Lower lobe of right lung (tissue), 2 donors: ENCODE measurements around the gene GRIA3. TPM values are rescaled to one million over a fixed set of nuclear protein-coding genes. Genes with fewer than 3 reads are reported as not detected.

Source experiments
- ATAC-seq, 2 donors: fragments of 200-7000 bp; cut with Tn5 transposase; one replicate each; pipeline ENCODE4 v1.9.1; 2020 to 2022; ENCODE audit warnings: mild to moderate bottlenecking in 2 of 2, moderate library complexity in 2 of 2
- DNase-seq: peaks from one replicate; pipeline ENCODE4 v3.0.0-alpha.2; 2020
- H3K27ac ChIP-seq: fragments of 200-600 bp; one replicate; pipeline ENCODE4 v1.8.0; 2022
- H3K27me3 ChIP-seq: fragments of 200-600 bp; one replicate; pipeline ENCODE4 v1.8.0; 2022; ENCODE audit warnings: low read depth
- H3K36me3 ChIP-seq: fragments of 200-600 bp; one replicate; pipeline ENCODE4 v1.8.0; 2022; ENCODE audit warnings: mild to moderate bottlenecking
- H3K4me1 ChIP-seq: fragments of 200-600 bp; one replicate; pipeline ENCODE4 v1.8.0; 2022
- H3K4me3 ChIP-seq: fragments of 200-600 bp; one replicate; pipeline ENCODE4 v1.8.0; 2022; ENCODE audit warnings: mild to moderate bottlenecking
- H3K9me3 ChIP-seq: fragments of 200-600 bp; one replicate; pipeline ENCODE4 v1.8.0; 2022
- CTCF ChIP-seq: fragments of 200-600 bp; IDR thresholded peaks from one replicate; pipeline ENCODE4 v1.8.0; 2022; ENCODE audit warnings: antibody characterized with exemption, mild to moderate bottlenecking
- intact Hi-C: fragments of 100-400 bp; cut with DNase I; formaldehyde crosslinking; loops from one replicate; pipeline ENCODE4 v1.11.0; 2022
- total RNA-seq: library from RNA; stranded (reverse); fragmentation: NEBNext Ultra II Directional; extraction: Animal tissue kit (Norgen Biotek cat#: 25700); gene quantifications from one replicate; pipeline ENCODE4 v1.2.1, GENCODE V29; 2021
- donor health status: DM: no; HTN: yes; CAD: no; lungs with severe emphysema.

The GRIA3 gene
- total RNA-seq, 1 donor from 2014 or later = 0.47 TPM

- Histone ChIP-seq H3K27ac (no peak overlapping the region), H3K4me1 (no peaks in the 10 kb centered on the region), H3K4me3 (no peak overlapping the region), H3K36me3 (no peaks in the 10 kb centered on the region), H3K27me3 (no peaks in the 10 kb centered on the region), H3K9me3 (no peaks in the 10 kb centered on the region)
- intact Hi-C loops = no loop called here
- no peak for TF ChIP-seq CTCF
- ATAC-seq = no peak
- DNase-seq = no peak
Measured at GRCh38 chrX:123217728-123218127, 33.6 kb downstream of the GRIA3 start.

GRCh38 chrX:123219916-123220315 is 35.8 kb downstream of the GRIA3 start:
- no peaks in the 10 kb centered on the region for H3K27me3 ChIP-seq
- no peak overlapping the region for H3K4me3 ChIP-seq
- H3K36me3 ChIP-seq = no peaks in the 10 kb centered on the region
- ATAC-seq (no peak), DNase-seq (no peak)
- H3K4me1 ChIP-seq = no peaks in the 10 kb centered on the region
- H3K9me3 ChIP-seq = no peaks in the 10 kb centered on the region
- H3K27ac ChIP-seq = no peak overlapping the region
- intact Hi-C loops = no loop called here
- TF ChIP-seq CTCF = no peak

- DNase-seq = no peak
- Histone ChIP-seq H3K9me3 (no peaks in the 10 kb centered on the region), H3K4me3 (no peak overlapping the region), H3K27ac (no peak overlapping the region), H3K27me3 (no peaks in the 10 kb centered on the region), H3K4me1 (no peaks in the 10 kb centered on the region), H3K36me3 (no peaks in the 10 kb centered on the region)
- no peak for ATAC-seq
- TF ChIP-seq CTCF = no peak
- intact Hi-C loops = no loop called here
Measured at GRCh38 chrX:123222920-123223319, 38.8 kb downstream of the GRIA3 start.

- TF ChIP-seq CTCF = no peak
- DNase-seq = no peak
- Histone ChIP-seq H3K27me3 (no peaks in the 10 kb centered on the region), H3K9me3 (no peaks in the 10 kb centered on the region), H3K4me1 (no peaks in the 10 kb centered on the region), H3K4me3 (no peak overlapping the region), H3K27ac (no peak overlapping the region), H3K36me3 (no peaks in the 10 kb centered on the region)
- intact Hi-C loops = no loop called here
- ATAC-seq = no peak
Measured at GRCh38 chrX:123223409-123223808, 39.3 kb downstream of the GRIA3 start.

- H3K4me1 ChIP-seq = no peaks in the 10 kb centered on the region
- H3K27me3 ChIP-seq = no peaks in the 10 kb centered on the region
- no peaks in the 10 kb centered on the region for H3K9me3 ChIP-seq
- no peaks in the 10 kb centered on the region for H3K36me3 ChIP-seq
- no peak overlapping the region for H3K4me3 ChIP-seq
- ATAC-seq (no peak), DNase-seq (no peak)
- intact Hi-C loops = no loop called here
- no peak overlapping the region for H3K27ac ChIP-seq
- TF ChIP-seq CTCF = no peak
Measured at GRCh38 chrX:123223859-123224258, 39.8 kb downstream of the GRIA3 start.

GRCh38 chrX:123230798-123231197 is 46.7 kb downstream of the GRIA3 start:
- ATAC-seq = no peak
- Histone ChIP-seq H3K4me1 (no peaks in the 10 kb centered on the region), H3K36me3 (no peaks in the 10 kb centered on the region), H3K4me3 (no peak overlapping the region), H3K9me3 (no peaks in the 10 kb centered on the region), H3K27ac (no peak overlapping the region), H3K27me3 (no peaks in the 10 kb centered on the region)
- no peak for TF ChIP-seq CTCF
- intact Hi-C loops = no loop called here
- no peak for DNase-seq
